ENCODE data around the gene SERINC4.
"Not testable (repeated sequence)": the region's sequence is repeated elsewhere in the genome, so short reads cannot be mapped to it uniquely, and the experiment has no call there.

Gene SERINC4

GRCh38 chr15:43799945-43800285 lies at the start of gene SERINC4:
Gene SERINC4, minus strand, starts transcription at chr15:43800220. Its CDS starts 234 bp downstream, at chr15:43799986.
- DNase-seq: no peak

- no peak for DNase-seq
Observed at GRCh38 chr15:43845421-43845820, 45.4 kb upstream of the SERINC4 start.

DNA sequence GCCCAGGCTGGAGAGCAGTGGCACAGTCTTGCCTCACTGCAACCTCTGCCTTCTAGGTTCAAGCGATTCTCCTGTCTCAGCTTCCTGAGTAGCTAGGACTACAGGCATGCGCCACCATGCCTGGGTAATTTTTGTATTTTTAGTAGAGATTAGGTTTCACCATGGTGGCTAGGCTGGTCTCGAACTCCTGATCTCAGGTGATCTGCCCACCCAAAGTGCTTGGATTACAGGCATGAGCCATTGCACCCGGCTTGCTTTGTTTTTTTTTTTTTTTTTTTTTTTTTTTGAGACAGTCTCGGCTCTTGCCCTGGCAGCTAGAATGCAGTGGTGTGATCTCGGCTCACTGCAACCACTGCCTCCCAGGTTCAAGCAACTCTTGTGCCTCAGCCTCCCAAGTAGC lies 32.5 kb upstream of the SERINC4 start:
- not testable (repeated sequence) for DNase-seq

GRCh38 chr15:43831519-43832052 lies 31.6 kb upstream of the SERINC4 start:
- not testable (repeated sequence) for DNase-seq

DNA sequence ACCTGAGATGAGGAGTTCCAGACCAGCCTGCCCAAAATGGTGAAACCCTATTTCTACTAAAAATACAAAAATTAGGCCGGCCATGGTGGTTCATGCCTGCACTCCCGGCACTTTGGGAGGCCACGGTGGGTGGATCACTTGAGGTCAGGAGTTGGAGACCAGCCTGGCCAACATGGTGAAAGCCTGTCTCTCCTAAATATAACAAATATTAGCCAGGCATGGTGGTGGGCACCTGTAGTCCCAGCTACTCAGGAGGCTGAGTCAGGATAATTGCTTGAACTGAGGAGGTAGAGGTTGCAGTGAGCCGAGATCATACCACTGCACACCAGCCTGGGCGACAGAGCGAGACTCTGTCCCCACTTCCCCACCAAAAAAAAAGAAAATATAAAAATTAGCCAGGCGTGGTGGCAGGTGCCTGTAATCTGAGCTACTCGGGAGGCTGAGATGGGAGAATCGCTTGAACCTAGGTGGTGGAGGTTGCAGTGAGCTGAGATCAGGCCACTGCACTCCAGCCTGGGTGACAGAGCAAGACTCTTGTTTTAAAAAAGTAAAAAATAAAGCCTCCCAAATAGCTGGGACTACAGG lies 30.8 kb upstream of the SERINC4 start:
- not testable (repeated sequence) for DNase-seq

DNA sequence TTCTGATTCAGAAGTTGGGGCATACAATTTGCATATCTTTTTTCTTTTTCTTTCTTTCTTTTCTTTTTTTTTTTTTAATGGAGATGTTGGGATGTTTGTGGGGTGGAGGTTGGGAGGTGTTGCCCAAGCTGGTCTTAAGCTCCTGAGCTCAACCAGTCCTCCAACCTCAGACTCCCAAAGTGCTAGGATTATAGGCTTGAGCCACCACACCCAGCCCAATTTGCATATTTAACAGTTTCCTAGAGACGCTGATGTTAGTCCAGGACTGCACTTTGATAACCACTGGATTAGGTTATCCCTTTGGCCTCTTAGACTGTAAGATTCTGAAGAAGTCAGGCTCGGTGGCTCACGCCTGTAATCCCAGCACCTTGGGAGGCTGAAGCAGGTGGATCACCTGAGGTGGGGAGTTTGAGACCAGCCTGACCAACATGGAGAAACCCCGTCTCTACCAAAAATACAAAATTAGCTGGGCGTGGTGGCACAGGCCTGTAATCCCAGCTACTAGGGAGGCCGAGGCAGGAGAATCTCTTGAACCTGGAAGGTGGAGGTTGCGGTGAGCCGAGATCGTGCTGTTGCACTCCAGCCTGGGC lies 30.0 kb upstream of the SERINC4 start:
- not testable (repeated sequence) for DNase-seq

- no peak for DNase-seq
Observed at GRCh38 chr15:43828061-43828657, 28.1 kb upstream of the SERINC4 start.

DNA sequence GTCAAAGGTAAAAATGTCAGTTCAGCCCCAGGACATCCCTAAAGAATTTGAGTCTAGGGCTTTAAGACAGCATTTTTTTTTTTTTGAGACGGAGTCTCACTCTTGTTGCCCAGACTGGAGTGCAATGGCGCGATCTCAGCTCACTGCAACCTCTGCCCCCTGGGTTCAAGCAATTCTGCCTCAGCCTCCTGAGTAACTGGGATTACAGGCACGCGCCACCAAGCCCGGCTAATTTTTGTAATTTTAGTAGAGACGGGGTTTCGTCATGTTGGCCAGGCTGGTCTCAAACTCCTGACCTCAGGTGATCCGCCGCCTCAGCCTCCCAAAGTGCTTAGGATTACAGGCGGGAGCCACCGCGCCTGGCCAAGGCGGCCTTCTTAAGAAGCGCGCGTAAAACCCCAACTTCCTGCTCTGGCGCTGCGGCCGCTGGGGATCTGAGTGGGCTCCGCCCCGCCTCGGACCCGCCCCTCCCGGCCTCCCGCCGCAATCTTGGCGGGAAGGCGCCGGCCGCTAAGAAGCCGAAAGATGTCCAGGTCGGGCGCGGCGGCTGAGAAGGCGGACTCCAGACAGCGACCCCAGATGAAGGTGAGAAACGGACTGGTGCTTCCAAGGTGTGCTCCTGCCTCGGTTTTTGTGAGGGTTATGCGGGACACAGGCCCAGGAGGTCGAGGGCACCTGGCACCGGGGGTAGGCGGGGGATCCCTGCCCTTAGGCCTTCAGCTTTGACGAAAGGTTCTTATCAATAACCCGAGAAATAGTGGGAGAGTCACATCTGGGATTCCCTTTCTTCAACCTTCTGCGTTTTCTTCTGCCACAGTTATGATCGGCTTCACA lies 26.7 kb upstream of the SERINC4 start, which contains the start of gene WDR76:
TSS of gene WDR76 (plus strand) at position 495 of the 834 bp plus-strand sequence. CDS start at position 526, 31 bp downstream.
- peak; percentile 85 for DNase-seq

DNA sequence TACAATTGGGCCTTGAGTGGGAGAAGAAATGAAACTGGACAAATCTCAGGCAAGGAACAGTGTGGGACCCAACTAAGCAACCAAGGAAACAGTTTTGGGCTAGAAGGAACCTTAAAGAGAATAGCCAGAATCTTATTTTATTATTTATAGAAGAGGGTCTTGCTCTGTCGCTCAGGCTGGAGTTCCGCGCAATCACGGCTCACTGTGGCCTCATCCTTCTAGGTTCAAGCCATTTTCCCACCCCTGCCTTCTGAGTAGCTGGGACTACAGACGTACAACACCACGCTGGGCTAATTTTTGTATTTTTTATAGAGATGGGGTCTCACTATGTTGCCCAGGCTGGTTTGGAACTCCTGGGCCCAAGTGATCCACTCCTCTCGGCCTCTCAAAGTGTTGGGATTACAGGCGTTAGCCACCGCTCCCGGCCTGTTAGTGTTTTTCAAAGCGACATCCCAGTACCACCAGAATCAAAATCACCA lies 26.0 kb upstream of the SERINC4 start:
- no peak for DNase-seq

DNA sequence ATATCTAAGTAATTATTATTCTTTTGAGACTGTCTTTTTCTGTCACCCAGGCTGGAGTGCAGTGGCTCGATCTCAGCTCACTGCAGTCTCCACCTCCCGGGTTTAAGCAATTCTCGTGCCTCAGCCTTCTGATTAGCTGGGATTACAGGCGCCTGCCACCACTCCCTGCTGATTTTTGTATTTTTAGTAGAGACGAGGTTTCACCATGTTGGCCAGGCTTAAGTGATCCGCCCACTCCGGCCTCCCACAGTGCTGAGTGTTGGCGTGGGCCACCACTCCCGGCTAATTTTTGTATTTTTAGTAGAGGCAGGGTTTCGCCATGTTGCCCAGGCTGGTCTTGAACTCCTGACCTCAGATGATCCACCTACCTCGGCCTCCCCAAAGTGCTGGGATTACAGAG lies 25.3 kb upstream of the SERINC4 start:
- not testable (repeated sequence) for DNase-seq

DNA sequence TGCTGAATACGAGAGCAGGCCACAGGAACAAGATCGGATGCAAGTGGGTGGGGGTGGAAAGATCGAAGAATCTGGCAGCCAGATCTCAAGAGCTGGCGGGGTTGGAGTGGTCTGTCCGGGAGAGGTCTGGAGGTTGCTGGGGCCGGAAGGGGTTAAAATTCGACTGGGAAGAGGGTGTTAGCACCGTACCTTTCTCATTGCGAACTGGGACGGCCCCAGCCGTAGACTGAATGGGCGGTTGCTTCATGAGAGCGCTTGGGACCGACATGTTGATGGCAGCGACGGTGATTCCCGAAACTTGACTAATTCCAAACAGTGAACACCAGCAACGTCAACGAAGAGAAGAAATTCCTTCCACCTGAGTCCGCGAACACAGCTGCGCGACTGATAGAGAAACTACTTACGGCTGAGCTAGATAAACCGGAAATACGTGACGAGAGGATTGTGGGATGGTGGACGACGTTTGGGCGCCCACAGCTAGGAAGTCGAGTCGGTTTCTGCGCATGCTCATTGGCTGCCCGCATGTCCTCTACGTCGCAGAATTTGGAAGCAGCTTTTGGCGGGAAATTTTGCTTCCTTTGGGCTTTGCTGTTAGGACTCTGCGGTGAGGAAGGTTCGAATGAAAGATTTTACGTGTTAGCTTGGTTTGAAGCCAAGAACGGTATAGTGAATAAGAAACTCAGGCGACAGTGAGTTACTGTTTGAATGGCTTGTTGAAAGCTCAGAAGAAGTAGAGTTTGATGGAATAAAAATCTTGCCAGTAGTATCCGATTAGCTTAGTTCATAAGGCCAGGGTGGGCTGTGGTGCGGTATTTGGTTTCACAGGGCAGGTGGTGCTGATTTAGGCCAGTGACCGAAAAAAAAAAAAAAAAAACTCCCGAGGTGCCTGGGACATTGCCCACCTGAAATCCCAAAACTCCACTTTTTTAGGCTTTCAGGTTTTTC lies 24.6 kb upstream of the SERINC4 start, which contains the start of gene MFAP1:
TSS of gene MFAP1 (minus strand) at position 389 of the 945 bp plus-strand sequence. CDS start at position 268, 121 bp downstream.
- peak; percentile 96 for DNase-seq

GRCh38 chr15:43821505-43821904 lies 21.5 kb upstream of the SERINC4 start:
- no peak for DNase-seq

DNA sequence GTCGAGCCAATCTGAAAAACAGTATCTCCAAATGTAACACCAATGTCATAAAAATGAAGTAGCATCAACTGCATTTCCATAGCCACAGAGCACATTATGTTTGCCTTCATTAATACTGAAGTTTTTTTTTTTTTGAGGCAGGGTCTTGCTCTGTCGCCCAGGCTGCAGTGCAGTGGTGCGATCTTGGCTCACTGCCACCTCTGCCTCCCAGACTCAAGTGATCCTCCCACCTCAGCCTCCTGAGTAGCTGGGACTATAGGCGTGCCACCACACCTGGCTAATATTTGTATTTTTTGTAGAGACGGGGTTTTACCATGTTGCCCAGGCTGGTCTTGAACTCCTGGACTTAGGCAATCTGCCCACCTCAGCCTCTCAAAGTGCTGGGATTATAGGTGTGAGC lies 15.0 kb upstream of the SERINC4 start:
- not testable (repeated sequence) for DNase-seq

GRCh38 chr15:43808960-43809678 lies 9.1 kb upstream of the SERINC4 start:
- no peak for DNase-seq

DNA sequence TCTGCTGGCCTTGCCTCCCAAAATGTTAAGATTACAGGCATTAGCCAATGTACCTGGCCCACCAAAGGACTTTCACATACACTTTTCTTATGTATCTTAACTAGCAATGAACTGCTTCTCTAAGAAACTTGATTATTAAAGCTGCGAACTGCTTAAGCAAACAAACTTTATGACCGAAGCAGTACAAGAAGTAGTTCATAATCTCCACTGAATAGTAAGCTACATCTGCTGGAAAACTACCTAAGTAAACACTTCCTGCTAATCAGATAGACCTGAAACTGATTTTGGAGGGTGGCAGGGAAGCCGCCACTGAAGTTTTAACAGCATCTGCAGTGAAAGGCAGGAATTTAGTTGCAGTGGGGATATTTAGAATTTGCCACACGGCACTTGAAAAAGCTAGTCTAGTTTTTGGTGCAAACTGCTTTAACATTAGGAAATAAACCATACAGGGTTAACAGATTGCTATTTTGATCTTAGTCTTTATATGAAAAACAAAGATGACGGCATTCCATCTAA lies 8.5 kb upstream of the SERINC4 start:
- no peak for DNase-seq

DNA sequence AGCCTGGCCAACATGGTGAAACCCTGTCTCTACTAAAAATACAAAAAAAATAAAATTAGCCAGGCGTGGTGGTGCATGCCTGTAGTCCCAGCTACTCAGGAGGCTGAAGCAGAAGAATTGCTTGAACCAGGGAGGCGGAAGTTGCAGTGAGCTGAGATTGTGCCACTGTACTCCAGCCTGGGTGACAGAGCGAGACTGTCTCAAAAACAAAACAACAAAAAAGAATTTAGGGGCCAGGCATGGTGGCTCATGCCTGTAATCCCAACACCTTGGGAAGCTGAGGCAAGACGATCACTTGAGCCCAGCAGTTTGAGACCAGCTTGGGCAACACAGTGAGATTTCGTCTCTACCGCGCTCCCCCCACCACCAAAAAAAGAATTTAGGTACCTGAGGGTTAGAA lies 2.7 kb upstream of the SERINC4 start:
- not testable (repeated sequence) for DNase-seq

DNA sequence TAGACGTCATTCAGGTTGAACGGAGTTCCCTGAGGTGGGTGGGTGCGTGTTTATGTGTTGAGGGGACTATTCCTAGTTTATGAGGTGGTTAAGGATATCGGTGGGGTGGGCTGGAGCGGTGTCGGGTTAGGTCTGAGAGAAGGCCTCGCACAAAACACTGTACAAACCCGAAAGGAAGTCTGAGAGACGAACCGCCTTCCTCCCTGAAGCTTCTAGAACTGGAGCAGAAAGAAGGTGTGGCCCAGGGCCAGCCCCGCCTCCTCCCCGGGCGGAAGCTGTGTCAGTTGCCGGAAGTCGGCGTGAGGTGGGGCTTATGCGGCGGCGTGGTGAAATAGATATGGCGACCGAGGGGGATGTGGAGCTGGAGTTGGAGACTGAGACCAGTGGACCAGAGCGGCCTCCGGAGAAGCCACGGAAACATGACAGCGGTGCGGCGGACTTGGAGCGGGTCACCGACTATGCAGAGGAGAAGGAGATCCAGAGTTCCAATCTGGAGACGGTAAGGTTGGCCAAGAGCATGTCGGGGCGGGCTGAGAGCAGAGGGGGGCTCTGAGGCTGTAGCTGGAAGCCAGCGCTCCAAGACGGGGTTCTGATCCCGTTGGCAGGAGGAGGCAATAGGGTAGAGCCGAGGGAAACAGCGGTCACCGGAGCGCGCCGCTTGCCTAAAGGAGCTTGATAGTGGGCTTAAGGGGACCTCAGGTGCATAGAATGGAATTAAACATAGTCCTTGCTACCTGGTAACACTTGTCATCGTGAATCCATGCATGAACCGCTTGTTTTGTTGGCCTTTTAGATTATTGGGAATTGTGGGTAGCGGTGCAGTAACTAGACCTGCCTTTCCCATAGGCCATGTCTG lies 494 bp upstream of the SERINC4 start, which contains the start of gene HYPK:
TSS of gene HYPK (plus strand) at position 314 of the 856 bp plus-strand sequence. CDS start at position 338, 24 bp downstream.
- peak; percentile 88 for DNase-seq

GRCh38 chr15:43799209-43799944 lies 643 bp downstream of the SERINC4 start:
- DNase-seq: peak; percentile 9

DNA sequence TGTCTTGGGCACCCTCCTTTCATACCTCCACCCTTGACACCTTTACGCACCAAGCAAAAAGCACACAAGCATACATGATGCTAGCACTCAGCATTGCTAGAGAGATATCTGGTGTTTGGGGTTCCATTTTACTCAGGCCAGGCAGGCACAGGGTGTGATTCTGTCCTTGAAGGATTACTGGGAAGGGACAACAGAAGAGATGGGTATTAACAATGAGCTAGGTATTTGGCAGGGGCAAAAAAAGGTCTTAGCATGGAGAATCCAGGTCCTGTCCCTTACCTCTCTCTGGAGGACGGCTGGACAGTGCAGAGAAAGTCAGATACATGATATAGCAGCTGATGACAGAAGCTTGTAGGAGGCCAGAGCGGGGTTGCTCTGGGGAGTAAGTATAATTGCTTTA lies 3.5 kb downstream of the SERINC4 start:
- no peak for DNase-seq
